SK-N-SH treated with all-trans-retinoic acid at 6 μM for 48 hours (cell line): Measurements from ENCODE around the gene CFHR4.

ENCODE experiments used
- ARNTL ChIP-seq: fragments of 450-650 bp; formaldehyde crosslinking; IDR thresholded peaks from 2 replicates; pipeline ENCODE4 v1.5.0; 2020; ENCODE audit warnings: low read depth, mild to moderate bottlenecking, moderate library complexity, borderline replicate concordance
- BACH2 ChIP-seq: fragments of 250-450 bp; sonication (Bioruptor Pico); IDR thresholded peaks from 2 replicates; pipeline ENCODE4 v1.9.0; 2021; ENCODE audit warnings: mild to moderate bottlenecking, borderline replicate concordance
- CSDC2 ChIP-seq: fragments of 250-450 bp; sonication (Bioruptor Pico); IDR thresholded peaks from 2 replicates; pipeline ENCODE4 v1.5.0; 2020; ENCODE audit warnings: mild to moderate bottlenecking, moderate library complexity
- OSR1 ChIP-seq: fragments of 250-450 bp; sonication (Bioruptor Pico); IDR thresholded peaks from 2 replicates; pipeline ENCODE4 v1.8.0; 2022; ENCODE audit warnings: moderate library complexity, mild to moderate bottlenecking, inconsistent platforms
- PATZ1 ChIP-seq: fragments of 250-450 bp; sonication (Bioruptor Pico); IDR thresholded peaks from 2 replicates; pipeline ENCODE4 v1.8.0; 2020; ENCODE audit warnings: mild to moderate bottlenecking, moderate library complexity, borderline replicate concordance
- PPARA ChIP-seq: fragments of 250-450 bp; sonication (Bioruptor Pico); IDR thresholded peaks from 2 replicates; pipeline ENCODE4 v1.5.0; 2020; ENCODE audit warnings: mild to moderate bottlenecking, borderline replicate concordance
- RARB ChIP-seq: fragments of 250-450 bp; sonication (Bioruptor Pico); IDR thresholded peaks from 2 replicates; pipeline ENCODE4 v1.8.0; 2021; ENCODE audit warnings: mild to moderate bottlenecking, moderate library complexity
- TCF4 ChIP-seq: fragments of 250-450 bp; sonication (Bioruptor Pico); IDR thresholded peaks from 2 replicates; pipeline ENCODE4 v1.8.0; 2021; ENCODE audit warnings: mild to moderate bottlenecking, moderate library complexity, borderline replicate concordance
- ZC3H10 ChIP-seq: fragments of 250-450 bp; sonication (Bioruptor Pico); IDR thresholded peaks from 2 replicates; pipeline ENCODE4 v1.5.1; 2021; ENCODE audit warnings: mild to moderate bottlenecking, moderate library complexity
- ZFP3 ChIP-seq: fragments of 250-450 bp; sonication (Bioruptor Pico); IDR thresholded peaks from 2 replicates; pipeline ENCODE4 v1.5.0; 2020; ENCODE audit warnings: mild to moderate bottlenecking, moderate library complexity
- ZFP30 ChIP-seq: fragments of 450-650 bp; formaldehyde crosslinking; IDR thresholded peaks from 2 replicates; pipeline ENCODE4 v1.5.0; 2022; ENCODE audit warnings: mild to moderate bottlenecking, moderate library complexity
- ZNF565 ChIP-seq: fragments of 450-650 bp; formaldehyde crosslinking; conservative IDR thresholded peaks from 2 replicates; pipeline ENCODE4 v1.5.0; 2020; ENCODE audit warnings: low read depth, mild to moderate bottlenecking, moderate library complexity
- ZNF70 ChIP-seq: fragments of 450-650 bp; formaldehyde crosslinking; IDR thresholded peaks from 2 replicates; pipeline ENCODE4 v1.5.0; 2020; ENCODE audit warnings: mild to moderate bottlenecking, moderate library complexity

- TF ChIP-seq PPARA (CRISPR knock-in tag), result no peak
- TF ChIP-seq ZFP30 (CRISPR knock-in tag), result no peak
- no peak for TF ChIP-seq PATZ1 (CRISPR knock-in tag)
- no peak for TF ChIP-seq ARNTL (CRISPR knock-in tag)
- TF ChIP-seq ZFP3 (CRISPR knock-in tag), result no peak
- no peak for TF ChIP-seq CSDC2
- TF ChIP-seq RARB (CRISPR knock-in tag), result no peak
- no peak for TF ChIP-seq TCF4 (CRISPR knock-in tag)
- TF ChIP-seq BACH2 (CRISPR knock-in tag), result no peak
- no peak for TF ChIP-seq ZNF70 (CRISPR knock-in tag)
- TF ChIP-seq ZC3H10 (CRISPR knock-in tag), result no peak
- TF ChIP-seq ZNF565 (CRISPR knock-in tag), result no peak
- TF ChIP-seq OSR1 (CRISPR knock-in tag), result no peak
These were observed 14.5 kb downstream of the CFHR4 start for GRCh38 chr1:196902344-196902743.
